A673 (cell line): ENCODE data around the gene PGGHG.
"Not testable (repeated sequence)": the region's sequence is repeated elsewhere in the genome, so short reads cannot be mapped to it uniquely, and the experiment has no call there.

Source experiments
- CTCF ChIP-seq: fragments of 300-800, 200-600 bp; sonication (generic); conservative IDR thresholded peaks from 2 replicates; pipeline ENCODE4 v1.5.1; 2017; ENCODE audit warnings: low read depth, mild to moderate bottlenecking, antibody characterized with exemption, low read length, moderate library complexity, mixed read lengths
- EZH2 ChIP-seq: fragments of 200-600 bp; sonication (generic); IDR thresholded peaks from 2 replicates; pipeline ENCODE4 v1.6.1; 2017; ENCODE audit warnings: borderline replicate concordance, low read depth, mild to moderate bottlenecking, mixed read lengths, antibody characterized with exemption, low read length; ENCODE audit not compliant: poor library complexity, severe bottlenecking

GRCh38 chr11:319121-319887, 30.4 kb downstream of the PGGHG start:
- not testable (repeated sequence) for TF ChIP-seq EZH2, CTCF
